ENCODE data around the gene RNASE13. TPM values are rescaled to one million over a fixed set of nuclear protein-coding genes. Genes with fewer than 3 reads are reported as not detected.
A peak's percentile ranks its signal among the peaks of the same experiment; 100 is the strongest.

The RNASE13 gene
- total RNA-seq, 1 experiment from 2014 or later, result 0.15 TPM

GRCh38 chr14:20998674-20999366 lies 35.8 kb downstream of the RNASE13 start, which contains the start of gene SLC39A2:
TSS of gene SLC39A2 (plus strand) at chr14:20999293. CDS start at chr14:20999447, 154 bp downstream.
- POLR2A ChIA-PET, result interaction anchor here (0.8 to 1.3 kb wide), 2 partner anchors 9 to 28 kb away, joined by 3 to 4 read pairs; no protein-coding TSS in a partner anchor
- peak; percentile 96 for ATAC-seq

GRCh38 chr14:20998139-20998538 lies 36.5 kb downstream of the RNASE13 start:
- no peak for DNase-seq (ENCODE audit: low read depth, low spot score)
- no peak overlapping the region for H3K9ac ChIP-seq (ENCODE audit: low read length)
- POLR2A ChIA-PET, result interaction anchor here (1.3 kb wide), 1 partner anchor 27 kb away, joined by 4 read pairs; no protein-coding TSS in a partner anchor

More at GRCh38 chr14:20998674-20999366, 35.8 kb downstream of the RNASE13 start, which contains the start of gene SLC39A2:
- H3K27ac ChIP-seq (ENCODE audit: low read depth, low read length), result no peak within 1 kb of the TSS
- H3K4me3 ChIP-seq (replicated peaks in 1 of 2; ENCODE audit: low read depth in 1 of 2, low read length in 2 of 2), result 0 out of 4 replicates have a peak within 1 kb of the TSS, but pooled peaks of 1 of the 2 experiments have one; percentile 7
- H3K9me3 ChIP-seq (ENCODE audit: control insufficient read depth in 1 of 2, insufficient read depth in 1 of 2, low read depth in 1 of 2, low read length in 2 of 2), result no peaks in the 10 kb centered on the region
- no TSS peak for BruUV-seq (replicated peaks)
- DNase-seq (ENCODE audit: low read depth, low spot score), result peak; percentile 33
- no peaks in the 10 kb centered on the region for H3K79me2 ChIP-seq (ENCODE audit: insufficient read depth, low read length)
- peaks cover 7 to 13% of the 10 kb centered on the region in 2 experiments; a peak in 3 of 4 replicates for H3K4me1 ChIP-seq (ENCODE audit: control insufficient read depth in 1 of 2, insufficient read depth in 2 of 2, low read length in 2 of 2)
- no peaks in the 10 kb centered on the region for H4K20me1 ChIP-seq (ENCODE audit: insufficient read depth)
- H3K4me2 ChIP-seq (ENCODE audit: low read length), result peak within 1 kb of the TSS; percentile 61
- no peaks in the 10 kb centered on the region for H3K9me2 ChIP-seq (ENCODE audit: insufficient read depth)
- CTCF ChIA-PET, result interaction anchor here (1.5 to 3.1 kb wide), 5 partner anchors 16 to 141 kb away, joined by 4 to 19 read pairs (median 7); no protein-coding TSS in a partner anchor
- H3K9ac ChIP-seq (ENCODE audit: low read length), result no peak within 1 kb of the TSS
- H3K36me3 ChIP-seq (ENCODE audit: control insufficient read depth in 1 of 2, insufficient read depth in 2 of 2, low read length in 2 of 2), result peaks cover 17 to 29% of the 10 kb centered on the region in 2 experiments; a peak in 3 of 4 replicates
- RAD21 ChIA-PET (ENCODE audit: low non-redundant PET in 1 of 2, low total read pairs in 2 of 2, uncharacterized antibody in 2 of 2, unreplicated experiment in 2 of 2), result no interaction called here
- H2AFZ ChIP-seq (ENCODE audit: low read depth, low read length, poor library complexity, severe bottlenecking), result no peak within 1 kb of the TSS
- no peak for TF ChIP-seq RAD21 (IDR thresholded peaks at IDR 0.05; ENCODE audit: low read depth)
- no peak for TF ChIP-seq MAX (IDR thresholded peaks at IDR 0.05)
- no peak for TF ChIP-seq EGR1 (IDR thresholded peaks at IDR 0.05; ENCODE audit: low read depth)
- intact Hi-C loops (cut with micrococcal nuclease), result no loop called here
- no peaks in the 10 kb centered on the region for H3K27me3 ChIP-seq (ENCODE audit: insufficient read depth, low read length)

More at GRCh38 chr14:20998139-20998538, 36.5 kb downstream of the RNASE13 start:
- TF ChIP-seq EGR1 (IDR thresholded peaks at IDR 0.05; ENCODE audit: low read depth) (no peak), SRF (IDR thresholded peaks at IDR 0.05; ENCODE audit: low read depth) (no peak), JUND (IDR thresholded peaks at IDR 0.05) (no peak), MAX (IDR thresholded peaks at IDR 0.05) (no peak), CTCF (IDR thresholded peaks at IDR 0.05 in 2 of 3, conservative IDR thresholded peaks at IDR 0.05 in 1 of 3; ENCODE audit: borderline replicate concordance in 1 of 3, insufficient read depth in 1 of 3, low read depth in 2 of 3, low read length in 2 of 3) (no peak), EZH2 (IDR thresholded peaks at IDR 0.05) (no peak), YY1 (IDR thresholded peaks at IDR 0.05; ENCODE audit: extremely low read depth, insufficient replicate concordance, low read depth, low read length) (no peak), ELF1 (IDR thresholded peaks at IDR 0.05; ENCODE audit: borderline replicate concordance, low read depth) (no peak), POLR2A (IDR thresholded peaks at IDR 0.05; ENCODE audit: borderline replicate concordance, extremely low read depth, insufficient read depth, insufficient read length) (no peak), CBX3 (IDR thresholded peaks at IDR 0.05; ENCODE audit: low read depth) (no peak), TCF7L2 (IDR thresholded peaks at IDR 0.05; ENCODE audit: borderline replicate concordance, extremely low read depth, insufficient read depth, insufficient read length) (no peak), ZBTB33 (IDR thresholded peaks at IDR 0.05; ENCODE audit: extremely low read depth, insufficient replicate concordance, low read length) (no peak)
- Histone ChIP-seq H3K27ac (ENCODE audit: low read depth, low read length) (no peak overlapping the region), H3K4me1 (ENCODE audit: control insufficient read depth in 1 of 2, insufficient read depth in 2 of 2, low read length in 2 of 2) (peaks cover 7 to 13% of the 10 kb centered on the region in 2 experiments; a peak in 3 of 4 replicates), H3K4me2 (ENCODE audit: low read length) (peak overlapping the region; percentile 61), H3K4me3 (replicated peaks in 1 of 2; ENCODE audit: low read depth in 1 of 2, low read length in 2 of 2) (no peak overlapping the region), H4K20me1 (ENCODE audit: insufficient read depth) (no peaks in the 10 kb centered on the region), H2AFZ (ENCODE audit: low read depth, low read length, poor library complexity, severe bottlenecking) (no peak overlapping the region), H3K9me2 (ENCODE audit: insufficient read depth) (no peaks in the 10 kb centered on the region), H3K36me3 (ENCODE audit: control insufficient read depth in 1 of 2, insufficient read depth in 2 of 2, low read length in 2 of 2) (peaks cover 19 to 34% of the 10 kb centered on the region in 2 experiments; a peak in 3 of 4 replicates), H3K27me3 (ENCODE audit: insufficient read depth, low read length) (no peaks in the 10 kb centered on the region), H3K79me2 (ENCODE audit: insufficient read depth, low read length) (peaks cover under 1% of the 10 kb centered on the region; the same call in 1 of the 2 replicates), H3K9me3 (ENCODE audit: control insufficient read depth in 1 of 2, insufficient read depth in 1 of 2, low read depth in 1 of 2, low read length in 2 of 2) (no peaks in the 10 kb centered on the region)
- intact Hi-C loops (cut with micrococcal nuclease), result no loop called here
- ChIA-PET RAD21 (ENCODE audit: low non-redundant PET in 1 of 2, low total read pairs in 2 of 2, uncharacterized antibody in 2 of 2, unreplicated experiment in 2 of 2) (no interaction called here), CTCF (interaction anchor here (1.6 to 2.7 kb wide), 3 partner anchors 16 to 141 kb away, joined by 5 to 15 read pairs (median 7); no protein-coding TSS in a partner anchor)
- no TSS peak for BruUV-seq (replicated peaks)
- ATAC-seq, result no peak
